Measurements from ENCODE around the gene HLCS. TPM values are rescaled to one million over a fixed set of nuclear protein-coding genes. Genes with fewer than 3 reads are reported as not detected.

HLCS gene
- total RNA-seq, 6 experiments from 2014 or later, result 12.6 to 19.1 (median 16.0) TPM

- no peak for DNase-seq
- WGBS (ENCODE audit: insufficient coverage, low coverage, low lambda C conversion rate, missing lambda C conversion rate), result 43% methylated on average over 1 of the region's 1 CpG
- intact Hi-C loops (cut with DNase I), result no loop called here
These were observed 114.2 kb downstream of the HLCS start for GRCh38 chr21:36852293-36852692.

DNA sequence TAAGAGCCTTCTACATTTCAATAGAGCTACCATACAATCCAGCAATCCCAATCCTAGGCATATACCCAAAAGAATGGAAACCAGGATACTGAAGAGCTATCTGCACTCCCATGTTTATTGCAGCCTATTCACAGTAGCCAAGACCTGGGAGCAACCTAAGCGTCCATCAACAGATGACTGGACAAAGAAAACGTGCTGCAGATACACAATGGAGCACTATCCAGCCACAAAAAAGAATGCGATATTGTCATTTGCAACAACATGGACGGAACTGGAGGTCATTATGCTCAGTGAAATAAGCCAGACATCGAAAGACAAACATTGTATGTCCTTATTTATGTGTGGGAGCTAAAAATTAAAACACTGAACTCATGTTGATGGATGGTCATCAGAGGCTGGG is 115.3 kb downstream of the HLCS start:
- Histone ChIP-seq H3K36me3 (no peaks in the 10 kb centered on the region), H3K4me1 (no peaks in the 10 kb centered on the region), H3K27ac (no peak overlapping the region), H3K9me3 (no peaks in the 10 kb centered on the region), H3K27me3 (no peaks in the 10 kb centered on the region), H3K4me3 (no peak overlapping the region)
- no peak for ATAC-seq
- WGBS (ENCODE audit: insufficient coverage, low coverage, low lambda C conversion rate, missing lambda C conversion rate), result 87% methylated on average over 5 of the region's 5 CpGs
- DNase-seq, result no peak
- no peak for TF ChIP-seq POLR2A (IDR thresholded peaks at IDR 0.05)
- TF ChIP-seq, protein P1, sequence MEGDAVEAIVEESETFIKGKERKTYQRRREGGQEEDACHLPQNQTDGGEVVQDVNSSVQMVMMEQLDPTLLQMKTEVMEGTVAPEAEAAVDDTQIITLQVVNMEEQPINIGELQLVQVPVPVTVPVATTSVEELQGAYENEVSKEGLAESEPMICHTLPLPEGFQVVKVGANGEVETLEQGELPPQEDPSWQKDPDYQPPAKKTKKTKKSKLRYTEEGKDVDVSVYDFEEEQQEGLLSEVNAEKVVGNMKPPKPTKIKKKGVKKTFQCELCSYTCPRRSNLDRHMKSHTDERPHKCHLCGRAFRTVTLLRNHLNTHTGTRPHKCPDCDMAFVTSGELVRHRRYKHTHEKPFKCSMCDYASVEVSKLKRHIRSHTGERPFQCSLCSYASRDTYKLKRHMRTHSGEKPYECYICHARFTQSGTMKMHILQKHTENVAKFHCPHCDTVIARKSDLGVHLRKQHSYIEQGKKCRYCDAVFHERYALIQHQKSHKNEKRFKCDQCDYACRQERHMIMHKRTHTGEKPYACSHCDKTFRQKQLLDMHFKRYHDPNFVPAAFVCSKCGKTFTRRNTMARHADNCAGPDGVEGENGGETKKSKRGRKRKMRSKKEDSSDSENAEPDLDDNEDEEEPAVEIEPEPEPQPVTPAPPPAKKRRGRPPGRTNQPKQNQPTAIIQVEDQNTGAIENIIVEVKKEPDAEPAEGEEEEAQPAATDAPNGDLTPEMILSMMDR (IDR thresholded peaks at IDR 0.05), result no peak
- intact Hi-C loops (cut with DNase I), result no loop called here

More at GRCh38 chr21:36852293-36852692, 114.2 kb downstream of the HLCS start:
- H3K9me3 ChIP-seq, result no peaks in the 10 kb centered on the region
- ATAC-seq, result no peak
- H3K36me3 ChIP-seq, result no peaks in the 10 kb centered on the region
- no peak overlapping the region for H3K4me3 ChIP-seq
- H3K27ac ChIP-seq, result no peak overlapping the region
- TF ChIP-seq, protein P1 (IDR thresholded peaks at IDR 0.05), result no peak
- no peak for TF ChIP-seq POLR2A (IDR thresholded peaks at IDR 0.05)
- H3K4me1 ChIP-seq, result peaks cover 0 to 3% (median 0%) of the 10 kb centered on the region in 4 donors
- H3K27me3 ChIP-seq, result no peaks in the 10 kb centered on the region

DNA sequence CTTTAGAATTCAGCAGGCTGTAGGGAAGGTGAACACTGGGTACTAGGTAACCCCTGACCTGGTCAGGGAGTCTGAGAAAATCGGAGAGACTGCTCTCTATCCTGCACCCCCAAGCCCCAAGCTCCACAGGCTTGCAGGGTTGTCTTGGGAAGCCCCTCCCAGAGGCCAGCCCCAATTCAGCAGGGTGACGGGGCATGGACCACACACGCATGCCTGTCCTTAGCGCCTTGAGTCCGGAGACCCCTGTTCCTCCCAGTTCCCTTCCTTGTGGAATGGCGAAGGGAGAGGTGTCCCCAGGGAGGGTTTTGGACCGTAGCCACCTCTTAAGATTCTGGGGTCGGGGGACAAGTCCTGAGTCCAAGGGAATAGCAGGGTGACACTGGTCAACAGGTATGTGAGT is 116.1 kb downstream of the HLCS start:
- ATAC-seq (peak in 1 of 4 donors; percentile 33), DNase-seq (no peak)
- 80% methylated on average over 1 of the region's 8 CpGs for WGBS (ENCODE audit: insufficient coverage, low coverage, low lambda C conversion rate, missing lambda C conversion rate)
- Histone ChIP-seq H3K4me3 (no peak overlapping the region), H3K27me3 (no peaks in the 10 kb centered on the region), H3K4me1 (no peaks in the 10 kb centered on the region), H3K9me3 (no peaks in the 10 kb centered on the region), H3K36me3 (no peaks in the 10 kb centered on the region), H3K27ac (no peak overlapping the region)
- no peak for TF ChIP-seq POLR2A (IDR thresholded peaks at IDR 0.05)
- intact Hi-C loops (cut with DNase I), result no loop called here

GRCh38 chr21:36849461-36850105 is 116.9 kb downstream of the HLCS start:
- TF ChIP-seq, protein P1 (IDR thresholded peaks at IDR 0.05), result no peak
- no peak for TF ChIP-seq POLR2A (IDR thresholded peaks at IDR 0.05)
- 83% methylated on average over 4 of the region's 7 CpGs for WGBS (ENCODE audit: insufficient coverage, low coverage, low lambda C conversion rate, missing lambda C conversion rate)
- Histone ChIP-seq H3K27ac (no peak overlapping the region), H3K36me3 (no peaks in the 10 kb centered on the region), H3K4me1 (no peaks in the 10 kb centered on the region), H3K4me3 (no peak overlapping the region), H3K27me3 (no peaks in the 10 kb centered on the region), H3K9me3 (no peaks in the 10 kb centered on the region)
- no peak for DNase-seq
- intact Hi-C loops (cut with DNase I), result no loop called here
- ATAC-seq, result no peak

- H3K27ac ChIP-seq, result no peak overlapping the region
- WGBS (ENCODE audit: insufficient coverage, low coverage, low lambda C conversion rate, missing lambda C conversion rate), result 94% methylated on average over 3 of the region's 3 CpGs
- no peak for TF ChIP-seq POLR2A (IDR thresholded peaks at IDR 0.05)
- TF ChIP-seq, protein P1 (IDR thresholded peaks at IDR 0.05), result no peak
These were observed 117.7 kb downstream of the HLCS start for GRCh38 chr21:36848730-36849274.

More at GRCh38 chr21:36848730-36849274, 117.7 kb downstream of the HLCS start:
- Histone ChIP-seq H3K27me3 (no peaks in the 10 kb centered on the region), H3K4me3 (no peak overlapping the region), H3K4me1 (no peaks in the 10 kb centered on the region), H3K9me3 (no peaks in the 10 kb centered on the region), H3K36me3 (no peaks in the 10 kb centered on the region)
- DNase-seq (no peak), ATAC-seq (no peak)
- intact Hi-C loops (cut with DNase I), result no loop called here

Data from right lobe of liver (tissue), 6 donors.